Upper lobe of left lung (tissue), 6 donors: Measurements from ENCODE around the gene VIT. TPM values are rescaled to one million over a fixed set of nuclear protein-coding genes. Genes with fewer than 3 reads are reported as not detected.
"Not testable (repeated sequence)": the region's sequence is repeated elsewhere in the genome, so short reads cannot be mapped to it uniquely, and the experiment has no call there.

Source experiments
- ATAC-seq, 2 donors: fragments of 200-7000 bp; cut with Tn5 transposase; one replicate each; pipeline ENCODE4 v1.9.1; 2022; ENCODE audit warnings: mild to moderate bottlenecking in 2 of 2, moderate library complexity in 2 of 2; ENCODE audit not compliant: low FRiP score in 2 of 2
- DNase-seq, 2 donors: peaks; one replicate each; pipeline ENCODE4 v3.0.0-alpha.2; 2019 to 2020
- H3K27ac ChIP-seq, 4 donors: fragments of 200-600 bp; sonication (generic); one replicate each; pipeline ENCODE4 v1.5.1; 2016 to 2019
- H3K27me3 ChIP-seq, 4 donors: fragments of 200-600 bp; sonication (generic); one replicate each; pipeline ENCODE4 v1.5.1; 2017 to 2019
- H3K36me3 ChIP-seq, 4 donors: fragments of 200-600 bp; sonication (generic); one replicate each; pipeline ENCODE4 v1.5.1; 2016 to 2019
- H3K4me1 ChIP-seq, 4 donors: fragments of 200-600 bp; sonication (generic); one replicate each; pipeline ENCODE4 v1.5.1; 2018 to 2019
- H3K4me3 ChIP-seq, 4 donors: fragments of 200-600 bp; sonication (generic); one replicate each; pipeline ENCODE4 v1.5.1; 2017 to 2019; ENCODE audit warnings: mild to moderate bottlenecking in 2 of 4, moderate library complexity in 1 of 4
- H3K9me3 ChIP-seq, 4 donors: fragments of 200-600 bp; sonication (generic); one replicate each; pipeline ENCODE4 v1.5.1; 2018 to 2019
- EP300 ChIP-seq, 4 donors: sonication (generic); formaldehyde crosslinking; IDR thresholded peaks; one replicate each; pipeline ENCODE4 v1.5.1; 2017; ENCODE audit warnings: antibody characterized with exemption in 4 of 4, control low read depth in 2 of 4
- POLR2A ChIP-seq, 4 donors: fragments of 450-650 bp; IDR thresholded peaks; one replicate each; pipeline ENCODE4 v1.5.1; 2016 to 2017; ENCODE audit warnings: antibody characterized with exemption in 4 of 4, mild to moderate bottlenecking in 2 of 4
- POLR2AphosphoS5 ChIP-seq, 2 donors: sonication (generic); formaldehyde crosslinking; IDR thresholded peaks; one replicate each; pipeline ENCODE4 v1.5.1; 2017; ENCODE audit warnings: antibody characterized with exemption in 2 of 2
- WGBS, 2 donors: methylation state at CpG; one replicate each; pipeline ENCODE4 v1.1.5; 2017 to 2018; 5-methylcytosine and 5-hydroxymethylcytosine counted together
- total RNA-seq, 6 donors: library from RNA; depleted of rRNA in 4 of 6; stranded (reverse); fragments of >200 nt in 4 of 6; gene quantifications; one replicate each; pipeline versions ENCODE4 v1.1.0 to v1.2.1, GENCODE V29; 2016 to 2021
- TF ChIP-seq, protein P1 (sequence below), 6 experiments: fragments of 450-650 bp in 4 of 6; fragments of 200-600 bp in 2 of 6; sonication (generic) in 2 of 6; IDR thresholded peaks; one replicate each; pipeline ENCODE4 v1.5.1; 2016 to 2019; ENCODE audit warnings: antibody characterized with exemption in 6 of 6
- donor health status: DM: no; HTN: no; CAD: no; lungs with moderate emphysema.
- donor health status: DM: no; HTN: yes; CAD: no; lungs with severe emphysema.

Gene VIT
- total RNA-seq, 6 donors from 2014 or later = 0.22 to 1.4 (median 0.54) TPM; not detected in 1

DNA sequence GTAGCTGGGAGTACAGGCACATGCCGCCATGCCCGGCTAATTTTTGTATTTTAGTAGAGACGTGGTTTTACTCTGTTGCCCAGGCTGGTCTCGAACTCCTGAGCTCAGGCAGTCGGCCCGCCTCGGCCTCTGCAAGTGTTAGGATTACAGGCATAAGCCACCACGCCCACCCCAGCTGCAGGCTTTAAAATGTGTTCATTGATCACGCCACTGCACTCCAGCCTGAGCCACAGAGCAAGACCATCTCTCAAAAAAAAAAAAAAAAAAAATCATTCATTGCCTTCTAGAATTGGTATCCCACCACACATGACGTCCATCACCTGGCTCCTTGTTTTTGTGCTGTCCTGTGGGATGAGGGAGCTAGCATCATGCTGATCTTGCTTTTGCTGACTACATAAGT lies 127.4 kb downstream of the VIT start:
- TF ChIP-seq, protein P1, sequence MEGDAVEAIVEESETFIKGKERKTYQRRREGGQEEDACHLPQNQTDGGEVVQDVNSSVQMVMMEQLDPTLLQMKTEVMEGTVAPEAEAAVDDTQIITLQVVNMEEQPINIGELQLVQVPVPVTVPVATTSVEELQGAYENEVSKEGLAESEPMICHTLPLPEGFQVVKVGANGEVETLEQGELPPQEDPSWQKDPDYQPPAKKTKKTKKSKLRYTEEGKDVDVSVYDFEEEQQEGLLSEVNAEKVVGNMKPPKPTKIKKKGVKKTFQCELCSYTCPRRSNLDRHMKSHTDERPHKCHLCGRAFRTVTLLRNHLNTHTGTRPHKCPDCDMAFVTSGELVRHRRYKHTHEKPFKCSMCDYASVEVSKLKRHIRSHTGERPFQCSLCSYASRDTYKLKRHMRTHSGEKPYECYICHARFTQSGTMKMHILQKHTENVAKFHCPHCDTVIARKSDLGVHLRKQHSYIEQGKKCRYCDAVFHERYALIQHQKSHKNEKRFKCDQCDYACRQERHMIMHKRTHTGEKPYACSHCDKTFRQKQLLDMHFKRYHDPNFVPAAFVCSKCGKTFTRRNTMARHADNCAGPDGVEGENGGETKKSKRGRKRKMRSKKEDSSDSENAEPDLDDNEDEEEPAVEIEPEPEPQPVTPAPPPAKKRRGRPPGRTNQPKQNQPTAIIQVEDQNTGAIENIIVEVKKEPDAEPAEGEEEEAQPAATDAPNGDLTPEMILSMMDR (IDR thresholded peaks at IDR 0.05) = no peak
- TF ChIP-seq POLR2A (IDR thresholded peaks at IDR 0.05) (no peak), POLR2AphosphoS5 (IDR thresholded peaks at IDR 0.05) (no peak), EP300 (IDR thresholded peaks at IDR 0.05) (no peak)
- ATAC-seq (no peak), DNase-seq (no peak)
- no peaks in the 10 kb centered on the region for H3K4me1 ChIP-seq
- H3K27me3 ChIP-seq = no peaks in the 10 kb centered on the region
- no peak overlapping the region for H3K4me3 ChIP-seq
- H3K9me3 ChIP-seq = no peaks in the 10 kb centered on the region
- no peaks in the 10 kb centered on the region for H3K36me3 ChIP-seq
- no peak overlapping the region for H3K27ac ChIP-seq
- WGBS, 2 donors = 89 to 91% methylated on average over 6 to 10 of the region's 10 CpGs

DNA sequence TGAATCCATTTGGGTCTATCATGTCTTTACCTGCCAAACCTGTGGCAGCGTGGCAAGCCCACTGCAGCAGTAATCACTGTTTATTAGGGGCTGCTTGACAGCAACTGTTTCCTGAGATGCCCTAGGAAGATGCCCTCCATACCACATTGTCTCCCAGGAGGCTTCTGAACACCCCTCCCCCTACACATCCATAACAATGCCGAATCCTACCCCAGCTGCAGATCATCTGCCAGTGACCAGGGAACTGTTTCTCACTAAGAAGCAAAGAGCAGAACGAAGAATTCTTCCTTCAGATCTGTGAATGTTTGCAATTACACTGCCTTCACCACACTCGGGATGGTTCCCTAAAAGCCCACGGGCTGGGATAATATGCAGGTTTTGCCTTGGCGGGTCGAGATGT lies 127.8 kb downstream of the VIT start:
- Histone ChIP-seq H3K4me1 (no peaks in the 10 kb centered on the region), H3K27ac (no peak overlapping the region), H3K36me3 (no peaks in the 10 kb centered on the region), H3K4me3 (no peak overlapping the region), H3K27me3 (no peaks in the 10 kb centered on the region), H3K9me3 (no peaks in the 10 kb centered on the region)
- TF ChIP-seq POLR2A (IDR thresholded peaks at IDR 0.05) = no peak
- no peak for TF ChIP-seq EP300 (IDR thresholded peaks at IDR 0.05)
- TF ChIP-seq POLR2AphosphoS5 (IDR thresholded peaks at IDR 0.05) = no peak
- TF ChIP-seq, protein P1 (IDR thresholded peaks at IDR 0.05) = no peak
- WGBS, 2 donors = 79 to 83% methylated on average over 7 of the region's 7 CpGs
- DNase-seq = no peak
- no peak for ATAC-seq

- DNase-seq, H3K4me1 ChIP-seq, ATAC-seq, H3K9me3 ChIP-seq, H3K36me3 ChIP-seq, H3K27me3 ChIP-seq, H3K27ac ChIP-seq, H3K4me3 ChIP-seq: not testable (repeated sequence)
- WGBS, 2 donors = 67 to 74% methylated on average over 2 of the region's 2 CpGs
These were observed 128.2 kb downstream of the VIT start for GRCh38 chr2:36824683-36825082.

DNA sequence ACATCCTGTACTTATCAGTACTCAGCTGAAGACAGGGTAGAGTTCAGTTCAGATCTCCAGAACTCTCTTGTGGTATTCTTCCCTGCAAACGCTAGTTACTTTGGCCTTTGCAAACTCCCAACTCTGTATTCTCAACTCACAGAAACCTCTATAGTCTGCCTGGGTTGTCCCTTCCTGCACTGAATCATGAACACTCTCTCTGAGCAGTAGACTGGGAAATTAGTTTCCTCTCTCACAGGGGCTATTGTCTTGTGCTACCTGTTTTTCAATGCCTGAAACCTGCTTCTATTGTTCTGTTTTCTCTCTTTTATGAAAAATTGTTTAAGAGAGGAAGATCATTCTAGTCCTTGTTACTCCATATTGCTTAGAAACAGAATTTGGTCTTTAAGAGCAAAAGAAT lies 134.7 kb downstream of the VIT start:
- no peak for DNase-seq
- H3K4me1 ChIP-seq = no peaks in the 10 kb centered on the region
- no peak overlapping the region for H3K4me3 ChIP-seq
- no peaks in the 10 kb centered on the region for H3K9me3 ChIP-seq
- TF ChIP-seq POLR2AphosphoS5 (IDR thresholded peaks at IDR 0.05) (no peak), POLR2A (IDR thresholded peaks at IDR 0.05) (no peak), EP300 (IDR thresholded peaks at IDR 0.05) (no peak)
- TF ChIP-seq, protein P1 (IDR thresholded peaks at IDR 0.05) = no peak
- H3K27me3 ChIP-seq = no peaks in the 10 kb centered on the region
- H3K36me3 ChIP-seq = no peaks in the 10 kb centered on the region
- ATAC-seq = no peak
- WGBS, 2 donors = 61 to 70% methylated on average over 1 of the region's 1 CpG
- H3K27ac ChIP-seq = no peak overlapping the region

- Histone ChIP-seq H3K36me3 (no peaks in the 10 kb centered on the region), H3K27me3 (no peaks in the 10 kb centered on the region), H3K27ac (no peak overlapping the region), H3K4me1 (no peaks in the 10 kb centered on the region), H3K9me3 (no peaks in the 10 kb centered on the region), H3K4me3 (no peak overlapping the region)
- ATAC-seq = no peak
- TF ChIP-seq, protein P1 (IDR thresholded peaks at IDR 0.05) = no peak
- TF ChIP-seq POLR2A (IDR thresholded peaks at IDR 0.05) (no peak), EP300 (IDR thresholded peaks at IDR 0.05) (no peak), POLR2AphosphoS5 (IDR thresholded peaks at IDR 0.05) (no peak)
- 83 to 95% methylated on average over 2 of the region's 2 CpGs for WGBS, 2 donors
- no peak for DNase-seq
These were observed 137.7 kb downstream of the VIT start for GRCh38 chr2:36834203-36834602.
